DMS53 treated with DMSO at 0.1 percent for 48 hours (cell line): ENCODE measurements around the gene MPP1.

Experiments
- DNase-seq: peaks from one replicate; lab custom pipeline; 2025; ENCODE audit not compliant: unreplicated experiment; lab: John Stamatoyannopoulos, UW

The MPP1 gene

GRCh38 chrX:154776753-154777152, 28.5 kb downstream of the MPP1 start:
- DNase-seq: no peak

- DNase-seq: peak; percentile 26
Measured at GRCh38 chrX:154775419-154776349, 29.6 kb downstream of the MPP1 start.

GRCh38 chrX:154774622-154775021, 30.7 kb downstream of the MPP1 start:
- DNase-seq: peak; percentile 63

- peak; percentile 91 for DNase-seq
Measured at GRCh38 chrX:154762537-154763296, 42.6 kb downstream of the MPP1 start, which contains the start of gene DKC1. Gene DKC1, plus strand, starts transcription at chrX:154762864. Its CDS starts 102 bp downstream, at chrX:154762966.

- no peak for DNase-seq
Measured at GRCh38 chrX:154761977-154762536, 43.2 kb downstream of the MPP1 start.

GRCh38 chrX:154758696-154759095, 46.6 kb downstream of the MPP1 start:
- DNase-seq: no peak

- DNase-seq: no peak
Measured at GRCh38 chrX:154751669-154752271, 53.5 kb downstream of the MPP1 start.

GRCh38 chrX:154751203-154751668, 54.0 kb downstream of the MPP1 start:
- no peak for DNase-seq

GRCh38 chrX:154750301-154751202, 54.7 kb downstream of the MPP1 start, which contains the start of gene GAB3:
Gene GAB3, minus strand, starts transcription at chrX:154751077. Its CDS starts 52 bp downstream, at chrX:154751025.
- no peak for DNase-seq

GRCh38 chrX:154749856-154750255, 55.4 kb downstream of the MPP1 start:
- no peak for DNase-seq

GRCh38 chrX:154748712-154749339, 56.5 kb downstream of the MPP1 start:
- DNase-seq: peak; percentile 52

GRCh38 chrX:154742613-154743012, 62.7 kb downstream of the MPP1 start:
- DNase-seq: no peak

- no peak for DNase-seq
Measured at GRCh38 chrX:154739952-154740465, 65.3 kb downstream of the MPP1 start.

GRCh38 chrX:154738011-154738738, 67.1 kb downstream of the MPP1 start:
- no peak for DNase-seq

GRCh38 chrX:154737136-154737535, 68.1 kb downstream of the MPP1 start:
- DNase-seq: no peak

GRCh38 chrX:154735695-154736393, 69.4 kb downstream of the MPP1 start:
- DNase-seq: no peak

GRCh38 chrX:154734061-154734781, 71.1 kb downstream of the MPP1 start:
- no peak for DNase-seq
